ENCODE data around the gene MVD.

DNA sequence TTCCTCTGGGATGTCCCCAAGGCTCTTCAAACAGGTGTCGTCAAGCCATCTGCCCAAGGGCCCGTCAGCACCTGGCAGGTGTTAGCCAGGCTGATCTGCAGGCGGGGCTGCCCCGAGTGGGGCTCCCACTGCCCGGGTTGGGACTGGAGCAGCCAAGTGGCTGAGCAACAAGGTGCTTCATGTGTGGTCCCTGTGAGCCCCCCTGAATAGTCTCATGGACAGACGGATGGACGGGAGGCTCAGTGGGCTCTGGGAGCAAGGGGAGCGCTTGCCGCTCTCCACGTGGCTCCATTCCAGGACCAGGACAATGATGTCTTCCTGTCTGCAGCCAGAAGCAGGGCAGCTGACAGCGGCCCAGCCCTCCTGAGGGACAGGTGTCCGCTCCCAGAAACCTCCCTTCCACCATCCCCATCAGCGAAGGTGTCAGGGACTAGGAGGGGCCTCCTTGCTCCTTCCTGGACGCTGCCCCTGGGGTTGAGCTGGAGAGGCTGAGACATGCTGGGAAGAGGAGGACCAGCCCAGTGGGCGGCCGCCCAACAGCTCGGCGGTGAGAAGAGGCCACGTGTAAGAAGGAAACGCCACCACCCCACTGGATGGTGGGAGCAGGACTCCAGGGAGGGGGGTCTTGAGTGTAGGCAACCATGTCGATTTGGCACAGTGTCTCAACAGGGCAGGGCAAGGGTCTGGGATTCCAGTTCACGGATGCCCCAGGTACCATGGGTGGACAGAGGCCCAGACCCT is 13.8 kb upstream of the MVD start:
- TF ChIP-seq, protein P1, sequence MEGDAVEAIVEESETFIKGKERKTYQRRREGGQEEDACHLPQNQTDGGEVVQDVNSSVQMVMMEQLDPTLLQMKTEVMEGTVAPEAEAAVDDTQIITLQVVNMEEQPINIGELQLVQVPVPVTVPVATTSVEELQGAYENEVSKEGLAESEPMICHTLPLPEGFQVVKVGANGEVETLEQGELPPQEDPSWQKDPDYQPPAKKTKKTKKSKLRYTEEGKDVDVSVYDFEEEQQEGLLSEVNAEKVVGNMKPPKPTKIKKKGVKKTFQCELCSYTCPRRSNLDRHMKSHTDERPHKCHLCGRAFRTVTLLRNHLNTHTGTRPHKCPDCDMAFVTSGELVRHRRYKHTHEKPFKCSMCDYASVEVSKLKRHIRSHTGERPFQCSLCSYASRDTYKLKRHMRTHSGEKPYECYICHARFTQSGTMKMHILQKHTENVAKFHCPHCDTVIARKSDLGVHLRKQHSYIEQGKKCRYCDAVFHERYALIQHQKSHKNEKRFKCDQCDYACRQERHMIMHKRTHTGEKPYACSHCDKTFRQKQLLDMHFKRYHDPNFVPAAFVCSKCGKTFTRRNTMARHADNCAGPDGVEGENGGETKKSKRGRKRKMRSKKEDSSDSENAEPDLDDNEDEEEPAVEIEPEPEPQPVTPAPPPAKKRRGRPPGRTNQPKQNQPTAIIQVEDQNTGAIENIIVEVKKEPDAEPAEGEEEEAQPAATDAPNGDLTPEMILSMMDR (conservative IDR thresholded peaks at IDR 0.05; ENCODE audit: low read depth, low read length), result no peak
- TF ChIP-seq EZH2 (IDR thresholded peaks at IDR 0.05; ENCODE audit: low read length, unreplicated experiment) (no peak), EZH2phosphoT487 (IDR thresholded peaks at IDR 0.05; ENCODE audit: borderline replicate concordance, low read length) (no peak)
